GM21825 (cell line): ENCODE measurements around the gene TRPC3.
A peak's percentile ranks its signal among the peaks of the same experiment; 100 is the strongest.
"Not testable (repeated sequence)": the region's sequence is repeated elsewhere in the genome, so short reads cannot be mapped to it uniquely, and the experiment has no call there.

Experiments
- ATAC-seq: cut with Tn5 transposase; IDR thresholded peaks from one replicate; pipeline ENCODE4 v1.9.1; 2021; ENCODE audit warnings: mild to moderate bottlenecking, moderate library complexity; ENCODE audit not compliant: unreplicated experiment

The TRPC3 gene

GRCh38 chr4:121950212-121950679 is 1.6 kb downstream of the TRPC3 start:
- peak; percentile 94 for ATAC-seq

GRCh38 chr4:121946644-121947043 is 5.2 kb downstream of the TRPC3 start:
- no peak for ATAC-seq

GRCh38 chr4:121943941-121944340 is 7.9 kb downstream of the TRPC3 start:
- no peak for ATAC-seq

GRCh38 chr4:121939690-121940089 is 12.2 kb downstream of the TRPC3 start:
- ATAC-seq = no peak

- no peak for ATAC-seq
Measured at GRCh38 chr4:121938282-121939092, 13.4 kb downstream of the TRPC3 start.

GRCh38 chr4:121936101-121936500 is 15.8 kb downstream of the TRPC3 start:
- ATAC-seq = no peak

GRCh38 chr4:121934635-121935034 is 17.2 kb downstream of the TRPC3 start:
- ATAC-seq = no peak

- no peak for ATAC-seq
Measured at GRCh38 chr4:121932212-121932974, 19.5 kb downstream of the TRPC3 start.

- no peak for ATAC-seq
Measured at GRCh38 chr4:121930304-121930703, 21.6 kb downstream of the TRPC3 start.

GRCh38 chr4:121927948-121928347 is 23.9 kb downstream of the TRPC3 start:
- no peak for ATAC-seq

GRCh38 chr4:121926490-121926889 is 25.4 kb downstream of the TRPC3 start:
- not testable (repeated sequence) for ATAC-seq

- ATAC-seq = no peak
Measured at GRCh38 chr4:121923306-121923705, 28.6 kb downstream of the TRPC3 start.

- no peak for ATAC-seq
Measured at GRCh38 chr4:121913667-121914066, 38.2 kb downstream of the TRPC3 start.

GRCh38 chr4:121908346-121908745 is 43.5 kb downstream of the TRPC3 start:
- ATAC-seq = no peak

- peak; percentile 86 for ATAC-seq
Measured at GRCh38 chr4:121900132-121900983, 51.5 kb downstream of the TRPC3 start.

- ATAC-seq = no peak
Measured at GRCh38 chr4:121898150-121898549, 53.7 kb downstream of the TRPC3 start.

- no peak for ATAC-seq
Measured at GRCh38 chr4:121888134-121888533, 63.7 kb downstream of the TRPC3 start.

GRCh38 chr4:121885115-121885514 is 66.7 kb downstream of the TRPC3 start:
- ATAC-seq = no peak

GRCh38 chr4:121881158-121881557 is 70.7 kb downstream of the TRPC3 start:
- ATAC-seq = no peak

GRCh38 chr4:121879135-121879534 is 72.7 kb downstream of the TRPC3 start:
- ATAC-seq = no peak
